CD14-positive monocyte (primary cell): ENCODE data around the gene EGFR. TPM values are rescaled to one million over a fixed set of nuclear protein-coding genes. Genes with fewer than 3 reads are reported as not detected.

Experiments used
- DNase-seq, 3 donors: peaks; one replicate each; pipeline ENCODE4 v3.0.0-alpha.2; 2011 to 2022
- H2AFZ ChIP-seq: 2 replicates; pipeline ENCODE4 v1.6.0; 2012; ENCODE audit warnings: mild to moderate bottlenecking, low read depth, low read length, inconsistent platforms; ENCODE audit not compliant: insufficient read depth, poor library complexity, severe bottlenecking
- H3K27ac ChIP-seq, 2 donors: 1 replicate in 1 of 2; 2 replicates in 1 of 2; pipeline ENCODE4 v1.5.1; 2012 to 2013; ENCODE audit warnings: low read length in 2 of 2, control low read depth in 1 of 2, inconsistent platforms in 1 of 2, low read depth in 1 of 2, mild to moderate bottlenecking in 1 of 2
- H3K27me3 ChIP-seq, 2 donors: one replicate each; pipeline versions ENCODE4 v1.6.0 to v1.6.1; 2011 to 2013; ENCODE audit warnings: low read length in 2 of 2; ENCODE audit not compliant: control insufficient read depth in 2 of 2, insufficient read depth in 2 of 2
- H3K36me3 ChIP-seq, 2 donors: replicated peaks in 1 of 2; 1 replicate in 1 of 2; 2 replicates in 1 of 2; pipeline versions ENCODE4 v1.5.1 to v1.6.1; 2012 to 2013; ENCODE audit warnings: low read length in 2 of 2, control low read depth in 1 of 2, inconsistent platforms in 1 of 2, mild to moderate bottlenecking in 1 of 2; ENCODE audit not compliant: insufficient read depth in 2 of 2, control insufficient read depth in 1 of 2
- H3K4me1 ChIP-seq, 2 donors: 1 replicate in 1 of 2; 2 replicates in 1 of 2; pipeline versions ENCODE4 v1.5.1 to v1.6.1; 2012 to 2013; ENCODE audit warnings: low read length in 2 of 2, control low read depth in 1 of 2, inconsistent platforms in 1 of 2, mild to moderate bottlenecking in 1 of 2, moderate library complexity in 1 of 2; ENCODE audit not compliant: insufficient read depth in 2 of 2, control insufficient read depth in 1 of 2
- H3K4me2 ChIP-seq: replicated peaks from 2 replicates; pipeline ENCODE3; 2012; ENCODE audit warnings: low read length, moderate library complexity, mild to moderate bottlenecking; ENCODE audit not compliant: poor library complexity, severe bottlenecking; ENCODE audit errors: extremely low read depth
- H3K4me3 ChIP-seq, 3 experiments: fragments of 200-600 bp in 1 of 3; sonication (generic) in 1 of 3; replicated peaks in 1 of 3; 1 replicate in 2 of 3; 2 replicates in 1 of 3; pipeline ENCODE4 v1.5.1; 2011 to 2013; ENCODE audit warnings: low read length in 3 of 3, mild to moderate bottlenecking in 3 of 3, control low read depth in 2 of 3, low read depth in 2 of 3, inconsistent platforms in 1 of 3, moderate library complexity in 1 of 3
- H3K79me2 ChIP-seq: 2 replicates; pipeline ENCODE4 v1.6.0; 2012; ENCODE audit warnings: mild to moderate bottlenecking, control low read depth, inconsistent platforms, low read length, moderate library complexity; ENCODE audit not compliant: insufficient read depth
- H3K9ac ChIP-seq: 2 replicates; pipeline ENCODE4 v1.6.0; 2017; ENCODE audit warnings: low read length, mild to moderate bottlenecking; ENCODE audit not compliant: insufficient read depth, poor library complexity, severe bottlenecking
- H3K9me3 ChIP-seq, 2 donors: replicated peaks in 1 of 2; 1 replicate in 1 of 2; 2 replicates in 1 of 2; pipeline versions ENCODE4 v1.5.1 to v1.6.1; 2012 to 2013; ENCODE audit warnings: low read length in 2 of 2, control low read depth in 1 of 2; ENCODE audit not compliant: control insufficient read depth in 1 of 2, insufficient read depth in 1 of 2
- H4K20me1 ChIP-seq: 2 replicates; pipeline ENCODE4 v1.6.0; 2012; ENCODE audit warnings: mild to moderate bottlenecking, low read length, control low read depth, moderate library complexity; ENCODE audit not compliant: insufficient read depth
- H3K27ac Mint-ChIP-seq, 7 donors: one replicate each; pipeline ENCODE4 v1.8.0; 2020; ENCODE audit warnings: mild to moderate bottlenecking in 7 of 7, mixed read lengths in 7 of 7, moderate library complexity in 6 of 7, inconsistent platforms in 2 of 7
- H3K27me3 Mint-ChIP-seq, 3 donors: one replicate each; pipeline ENCODE4 v1.8.0; 2021 to 2022; ENCODE audit warnings: low read depth in 3 of 3, mild to moderate bottlenecking in 3 of 3, mixed read lengths in 3 of 3, moderate library complexity in 3 of 3, inconsistent platforms in 1 of 3
- H3K36me3 Mint-ChIP-seq, 2 donors: one replicate each; pipeline ENCODE4 v1.8.0; 2020; ENCODE audit warnings: mixed read lengths in 2 of 2, inconsistent platforms in 1 of 2, mild to moderate bottlenecking in 1 of 2
- H3K4me1 Mint-ChIP-seq: one replicate; pipeline ENCODE4 v1.8.0; 2020; ENCODE audit warnings: mild to moderate bottlenecking, mixed read lengths
- H3K4me3 Mint-ChIP-seq, 2 donors: one replicate each; pipeline ENCODE4 v1.8.0; 2020; ENCODE audit warnings: mild to moderate bottlenecking in 2 of 2, mixed read lengths in 2 of 2, moderate library complexity in 1 of 2
- H3K9me3 Mint-ChIP-seq, 7 donors: one replicate each; pipeline ENCODE4 v1.8.0; 2020 to 2022; ENCODE audit warnings: mixed read lengths in 7 of 7, mild to moderate bottlenecking in 6 of 7, moderate library complexity in 6 of 7, inconsistent platforms in 2 of 7
- WGBS: methylation state at CpG from one replicate; pipeline ENCODE4 v1.1.5; 2013; ENCODE audit warnings: missing lambda C conversion rate; ENCODE audit not compliant: insufficient coverage; 5-methylcytosine and 5-hydroxymethylcytosine counted together
- intact Hi-C, 2 donors: fragments of 100-400 bp; cut with micrococcal nuclease; formaldehyde crosslinking; loops; one replicate each; pipeline versions ENCODE4 v1.15.0 to v1.15.1; 2023
- polyA plus RNA-seq, 3 donors: library from polyadenylated mRNA; depleted of rRNA in 1 of 3; unstranded in 2 of 3; stranded (reverse) in 1 of 3; fragments of 300-500 nt in 2 of 3; fragments of >200 nt in 1 of 3; fragmentation: Illumina TruSeq in 2 of 3; gene quantifications; 1 replicate in 2 of 3; 2 replicates in 1 of 3; pipeline ENCODE4 v1.2.3, GENCODE V29; 2012 to 2021
- TF ChIP-seq, protein P1 (sequence below): fragments of 200-600 bp; IDR thresholded peaks from one replicate; pipeline ENCODE4 v1.8.0; 2022; ENCODE audit warnings: antibody characterized with exemption, mild to moderate bottlenecking

The EGFR gene
- polyA plus RNA-seq, 3 donors, result not detected

DNA sequence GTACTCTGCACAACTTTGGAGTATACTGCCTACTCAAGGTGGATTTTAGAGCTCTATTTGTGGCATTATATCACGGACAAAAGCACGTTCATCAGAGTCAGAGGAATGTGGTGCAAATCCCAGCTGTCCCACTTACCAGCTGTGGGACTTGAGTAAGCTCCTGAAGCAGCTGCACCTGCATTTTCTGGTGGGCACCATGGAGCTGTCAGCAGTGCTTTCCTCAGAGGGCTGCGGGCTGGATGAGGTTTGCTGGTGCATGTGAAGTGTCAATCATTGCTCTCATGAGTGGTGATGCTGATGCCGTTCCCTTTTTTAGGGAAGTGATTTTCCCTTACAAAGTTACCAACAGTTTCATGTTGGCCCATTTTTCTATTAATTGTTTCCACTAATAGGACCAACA lies 53.4 kb downstream of the EGFR start:
- 80% methylated on average over 1 of the region's 4 CpGs for WGBS
- Mint-ChIP-seq H3K4me1 (no peaks in the 10 kb centered on the region), H3K4me3 (no peak overlapping the region), H3K27me3 (peaks cover 0 to 3% (median 2%) of the 10 kb centered on the region in 3 donors), H3K9me3 (peaks cover 0 to 2% (median 0%) of the 10 kb centered on the region in 7 donors), H3K27ac (no peak overlapping the region), H3K36me3 (no peaks in the 10 kb centered on the region)
- Histone ChIP-seq H4K20me1 (no peaks in the 10 kb centered on the region), H3K36me3 (no peaks in the 10 kb centered on the region), H3K79me2 (no peaks in the 10 kb centered on the region), H3K27ac (no peak overlapping the region), H3K9ac (no peak overlapping the region), H3K4me1 (no peaks in the 10 kb centered on the region), H3K27me3 (no peaks in the 10 kb centered on the region), H3K9me3 (no peaks in the 10 kb centered on the region), H3K4me2 (no peak overlapping the region), H3K4me3 (no peak overlapping the region), H2AFZ (no peak overlapping the region)
- DNase-seq, result no peak
- TF ChIP-seq, protein P1, sequence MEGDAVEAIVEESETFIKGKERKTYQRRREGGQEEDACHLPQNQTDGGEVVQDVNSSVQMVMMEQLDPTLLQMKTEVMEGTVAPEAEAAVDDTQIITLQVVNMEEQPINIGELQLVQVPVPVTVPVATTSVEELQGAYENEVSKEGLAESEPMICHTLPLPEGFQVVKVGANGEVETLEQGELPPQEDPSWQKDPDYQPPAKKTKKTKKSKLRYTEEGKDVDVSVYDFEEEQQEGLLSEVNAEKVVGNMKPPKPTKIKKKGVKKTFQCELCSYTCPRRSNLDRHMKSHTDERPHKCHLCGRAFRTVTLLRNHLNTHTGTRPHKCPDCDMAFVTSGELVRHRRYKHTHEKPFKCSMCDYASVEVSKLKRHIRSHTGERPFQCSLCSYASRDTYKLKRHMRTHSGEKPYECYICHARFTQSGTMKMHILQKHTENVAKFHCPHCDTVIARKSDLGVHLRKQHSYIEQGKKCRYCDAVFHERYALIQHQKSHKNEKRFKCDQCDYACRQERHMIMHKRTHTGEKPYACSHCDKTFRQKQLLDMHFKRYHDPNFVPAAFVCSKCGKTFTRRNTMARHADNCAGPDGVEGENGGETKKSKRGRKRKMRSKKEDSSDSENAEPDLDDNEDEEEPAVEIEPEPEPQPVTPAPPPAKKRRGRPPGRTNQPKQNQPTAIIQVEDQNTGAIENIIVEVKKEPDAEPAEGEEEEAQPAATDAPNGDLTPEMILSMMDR, result no peak
- intact Hi-C loops, result no loop called here

DNA sequence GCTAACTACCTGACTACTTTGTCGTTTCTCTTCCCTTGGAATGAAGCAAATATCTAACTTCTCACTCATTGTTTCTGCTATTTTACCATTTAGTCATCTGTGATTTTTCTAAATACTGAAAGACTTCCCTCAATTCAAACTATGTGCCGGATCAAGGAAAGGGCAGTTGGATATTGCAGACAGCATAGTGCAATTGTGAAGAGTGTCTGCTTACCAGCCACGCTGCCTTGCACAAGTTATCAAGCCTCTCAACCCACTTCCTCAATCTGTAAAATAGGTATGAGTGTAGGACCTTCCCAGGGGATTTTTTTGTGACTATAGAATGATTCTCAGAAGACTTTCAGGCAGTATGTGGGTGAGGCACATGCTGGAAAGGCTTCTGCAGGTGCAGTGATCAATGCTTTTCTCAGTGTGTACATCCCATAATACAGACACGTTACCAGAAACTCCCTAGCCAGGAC lies 54.3 kb downstream of the EGFR start:
- H3K36me3 Mint-ChIP-seq, result no peaks in the 10 kb centered on the region
- no peak overlapping the region for H3K4me3 Mint-ChIP-seq
- H3K4me1 ChIP-seq, result no peaks in the 10 kb centered on the region
- H4K20me1 ChIP-seq, result no peaks in the 10 kb centered on the region
- H3K4me2 ChIP-seq, result no peak overlapping the region
- DNase-seq, result no peak
- intact Hi-C loops, result no loop called here
- H3K79me2 ChIP-seq, result no peaks in the 10 kb centered on the region
- no peak overlapping the region for H3K27ac Mint-ChIP-seq
- H3K4me3 ChIP-seq, result no peak overlapping the region
- H3K9me3 ChIP-seq, result no peaks in the 10 kb centered on the region
- TF ChIP-seq, protein P1, result no peak
- no peaks in the 10 kb centered on the region for H3K4me1 Mint-ChIP-seq
- WGBS, result no CpG with 5 or more reads among the region's 4 CpGs
- H3K27ac ChIP-seq, result no peak overlapping the region
- H3K27me3 ChIP-seq, result no peaks in the 10 kb centered on the region
- no peaks in the 10 kb centered on the region for H3K36me3 ChIP-seq
- no peak overlapping the region for H2AFZ ChIP-seq
- peaks cover 0 to 3% (median 2%) of the 10 kb centered on the region in 3 donors for H3K27me3 Mint-ChIP-seq
- peaks cover 0 to 4% (median 0%) of the 10 kb centered on the region in 7 donors for H3K9me3 Mint-ChIP-seq
- H3K9ac ChIP-seq, result no peak overlapping the region
